ENCODE data around the gene DDT.

DDT gene

DNA sequence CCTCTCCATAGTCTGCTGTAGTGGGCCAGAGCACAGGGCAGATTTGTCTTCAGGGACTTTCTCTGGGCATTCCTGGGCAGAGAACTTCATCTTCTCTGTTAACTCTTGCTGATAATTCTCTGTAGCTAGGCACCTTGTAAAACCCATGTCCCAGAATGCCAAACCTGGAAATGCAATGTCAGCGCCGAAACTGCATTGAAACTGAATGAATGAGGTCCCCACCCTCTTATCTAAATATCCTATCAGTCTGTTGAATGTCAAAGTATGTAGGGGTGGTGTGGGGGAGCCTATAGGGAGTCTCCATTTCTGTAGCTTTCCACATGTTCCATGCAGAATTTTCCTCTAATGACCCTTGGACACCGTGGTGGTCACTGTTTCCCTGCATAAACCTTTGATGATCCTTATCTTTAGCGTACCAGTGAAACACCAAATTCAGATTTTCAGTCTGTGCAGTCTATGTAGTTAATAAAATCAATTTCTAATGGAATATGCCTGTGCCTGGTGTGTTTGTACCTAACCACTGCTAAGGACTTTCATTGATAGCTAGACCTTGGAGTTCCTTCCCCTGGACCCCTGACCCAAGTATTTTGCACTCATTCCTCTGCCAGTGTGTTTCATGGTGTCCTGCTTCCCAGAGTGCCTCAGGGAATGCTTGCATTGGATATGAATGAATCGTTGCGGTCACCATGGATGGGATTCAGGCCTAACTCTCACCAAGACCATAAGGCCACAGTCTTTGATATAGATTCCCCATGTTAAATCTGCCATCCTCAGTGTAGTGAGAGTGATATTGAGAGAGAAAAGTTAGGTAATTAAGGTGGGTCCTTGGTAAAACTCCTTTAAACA is 34.4 kb upstream of the DDT start:
- in situ Hi-C loops (cut with HindIII; ENCODE audit: low sequenced_read_pairs): no loop called here
- H3K4me3 ChIP-seq (ENCODE audit: low read depth, low read length): no peak overlapping the region
- TF ChIP-seq, protein P1, sequence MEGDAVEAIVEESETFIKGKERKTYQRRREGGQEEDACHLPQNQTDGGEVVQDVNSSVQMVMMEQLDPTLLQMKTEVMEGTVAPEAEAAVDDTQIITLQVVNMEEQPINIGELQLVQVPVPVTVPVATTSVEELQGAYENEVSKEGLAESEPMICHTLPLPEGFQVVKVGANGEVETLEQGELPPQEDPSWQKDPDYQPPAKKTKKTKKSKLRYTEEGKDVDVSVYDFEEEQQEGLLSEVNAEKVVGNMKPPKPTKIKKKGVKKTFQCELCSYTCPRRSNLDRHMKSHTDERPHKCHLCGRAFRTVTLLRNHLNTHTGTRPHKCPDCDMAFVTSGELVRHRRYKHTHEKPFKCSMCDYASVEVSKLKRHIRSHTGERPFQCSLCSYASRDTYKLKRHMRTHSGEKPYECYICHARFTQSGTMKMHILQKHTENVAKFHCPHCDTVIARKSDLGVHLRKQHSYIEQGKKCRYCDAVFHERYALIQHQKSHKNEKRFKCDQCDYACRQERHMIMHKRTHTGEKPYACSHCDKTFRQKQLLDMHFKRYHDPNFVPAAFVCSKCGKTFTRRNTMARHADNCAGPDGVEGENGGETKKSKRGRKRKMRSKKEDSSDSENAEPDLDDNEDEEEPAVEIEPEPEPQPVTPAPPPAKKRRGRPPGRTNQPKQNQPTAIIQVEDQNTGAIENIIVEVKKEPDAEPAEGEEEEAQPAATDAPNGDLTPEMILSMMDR (IDR thresholded peaks at IDR 0.05; ENCODE audit: low read depth, low read length, missing control alignments): no peak
- DNase-seq (ENCODE audit: low read depth): no peak

DNA sequence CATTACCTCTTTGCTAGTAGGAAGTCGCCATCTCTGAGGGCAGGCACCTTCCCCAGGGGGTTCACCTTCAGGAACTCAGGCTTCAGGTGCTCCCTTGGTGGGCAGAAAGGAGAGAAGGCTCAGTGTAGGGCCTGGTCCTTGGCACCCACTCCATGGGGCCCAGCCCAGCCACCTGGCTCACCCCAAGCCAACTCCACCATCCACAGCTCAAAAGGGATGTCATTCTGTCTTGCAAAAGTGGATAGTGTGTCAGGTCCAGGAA is 33.7 kb upstream of the DDT start:
- H3K4me3 ChIP-seq (ENCODE audit: low read depth, low read length): no peak overlapping the region
- TF ChIP-seq, protein P1 (IDR thresholded peaks at IDR 0.05; ENCODE audit: low read depth, low read length, missing control alignments): no peak
- in situ Hi-C loops (cut with HindIII; ENCODE audit: low sequenced_read_pairs): no loop called here
- DNase-seq (ENCODE audit: low read depth): no peak

DNA sequence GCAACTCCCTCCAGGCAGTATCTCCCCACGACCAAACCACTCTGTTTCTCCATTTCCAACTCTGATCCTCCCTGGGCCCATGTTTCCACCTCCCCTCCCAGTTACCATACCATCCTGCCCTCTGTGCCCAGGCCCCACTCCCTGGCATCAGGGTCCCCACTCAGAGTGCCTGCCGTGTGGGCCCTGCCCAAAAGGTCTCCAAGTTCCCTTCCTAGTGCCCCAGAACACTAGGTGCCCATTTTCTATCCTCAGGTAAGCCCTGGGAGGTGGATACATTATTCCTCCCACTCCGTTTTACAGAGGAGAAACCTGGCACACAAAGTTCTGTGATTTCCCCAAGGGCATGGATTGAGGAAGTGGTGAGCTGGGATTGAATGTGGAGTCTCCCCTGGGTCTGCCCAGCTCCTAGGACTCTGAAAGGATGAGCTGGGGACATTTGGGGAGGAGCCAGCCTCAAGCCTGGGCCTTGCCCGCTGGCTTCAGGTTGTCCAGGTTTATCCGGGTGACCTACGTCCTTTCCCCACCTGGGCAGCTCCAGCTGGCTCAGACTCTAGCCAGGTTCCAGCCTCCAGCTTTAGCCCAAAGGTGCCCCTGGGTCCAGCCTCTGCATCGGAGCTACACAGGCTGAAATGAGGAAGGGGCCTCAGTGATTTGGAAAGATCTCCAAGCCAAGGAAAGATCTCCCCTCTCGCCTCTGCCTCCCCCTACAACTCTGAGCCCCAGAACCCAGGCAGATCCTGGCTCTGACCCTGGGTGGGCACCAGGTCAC is 33.2 kb upstream of the DDT start:
- TF ChIP-seq, protein P1 (IDR thresholded peaks at IDR 0.05; ENCODE audit: low read depth, low read length, missing control alignments): no peak
- in situ Hi-C loops (cut with HindIII; ENCODE audit: low sequenced_read_pairs): no loop called here
- no peak for DNase-seq (ENCODE audit: low read depth)

DNA sequence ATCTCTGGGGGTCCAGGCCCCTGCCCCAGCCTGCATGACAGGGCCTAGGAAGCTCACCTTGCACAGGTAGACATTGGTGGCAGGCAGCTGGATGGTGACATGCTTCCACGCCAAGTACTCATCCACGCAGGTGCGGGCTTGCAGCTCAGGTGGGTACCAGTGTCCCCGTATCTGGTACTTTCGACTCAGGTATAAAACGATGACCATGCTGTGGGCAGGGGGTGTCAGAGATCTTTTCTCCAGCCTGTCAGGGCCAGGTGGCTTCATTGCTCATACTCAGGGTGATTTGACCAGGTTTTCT is 32.6 kb upstream of the DDT start:
- no peak for DNase-seq (ENCODE audit: low read depth)
- TF ChIP-seq, protein P1 (IDR thresholded peaks at IDR 0.05; ENCODE audit: low read depth, low read length, missing control alignments): no peak
- H3K4me3 ChIP-seq (ENCODE audit: low read depth, low read length): no peak overlapping the region
- in situ Hi-C loops (cut with HindIII; ENCODE audit: low sequenced_read_pairs): no loop called here

More for the DNA sequence above, 33.2 kb upstream of the DDT start:
- H3K4me3 ChIP-seq (ENCODE audit: low read depth, low read length): no peak overlapping the region

DNA sequence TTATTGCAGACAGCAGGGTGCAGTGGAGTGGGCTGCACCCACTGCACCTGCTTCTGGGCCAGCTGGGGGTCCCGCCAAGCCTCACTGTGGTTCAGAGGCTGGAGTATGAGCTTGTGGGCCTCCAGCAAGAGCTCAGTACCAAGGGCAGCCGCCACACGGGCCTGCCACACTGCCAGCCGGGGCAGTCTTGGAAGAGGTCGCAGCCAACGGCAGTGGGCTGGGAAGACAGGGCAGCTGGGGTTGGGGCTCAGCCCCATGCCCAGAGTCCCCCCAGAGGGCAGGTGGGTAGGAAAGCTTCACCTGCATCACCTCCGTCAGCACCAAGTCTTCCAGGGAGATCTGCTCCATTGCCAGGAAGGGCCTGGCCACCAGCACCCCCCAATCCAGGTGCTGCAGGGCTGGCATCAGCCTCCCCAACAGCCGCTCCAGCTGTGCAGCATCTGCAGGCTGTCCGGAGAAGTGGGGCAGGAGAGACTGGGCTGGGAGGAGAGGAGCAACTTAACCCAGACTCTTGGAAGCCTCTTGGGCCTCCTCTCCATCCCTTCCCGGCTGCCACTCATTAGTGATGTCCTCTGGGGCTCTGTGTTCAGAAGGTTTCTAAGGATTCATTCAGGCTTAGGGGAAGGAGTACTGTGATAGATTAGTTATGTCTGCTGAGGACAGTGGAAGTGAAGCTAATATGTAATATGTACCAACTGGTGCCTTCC is 32.1 kb upstream of the DDT start:
- TF ChIP-seq, protein P1 (IDR thresholded peaks at IDR 0.05; ENCODE audit: low read depth, low read length, missing control alignments): no peak
- in situ Hi-C loops (cut with HindIII; ENCODE audit: low sequenced_read_pairs): no loop called here
- no peak for DNase-seq (ENCODE audit: low read depth)
- H3K4me3 ChIP-seq (ENCODE audit: low read depth, low read length): no peak overlapping the region

DNA sequence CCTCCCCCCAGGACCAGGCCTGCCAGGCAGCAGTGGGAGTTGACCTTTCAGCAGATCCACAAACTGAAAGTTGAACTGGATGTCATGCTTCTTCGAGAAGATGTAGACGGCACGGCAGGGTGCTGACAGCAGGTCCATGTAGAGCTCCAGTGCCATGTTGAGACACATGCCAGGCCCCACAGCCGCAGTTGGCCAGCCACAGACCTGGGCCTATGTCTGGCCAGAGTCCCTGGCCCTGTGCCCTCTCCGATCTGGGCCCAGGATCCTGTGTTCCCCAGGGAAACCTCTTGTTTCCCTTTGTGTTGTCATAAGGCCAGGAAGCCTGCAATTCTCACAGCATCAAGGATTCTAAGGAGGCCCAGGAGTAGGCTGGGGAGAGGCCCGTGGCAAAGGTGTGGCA is 31.0 kb upstream of the DDT start, which contains the start of gene GSTT4:
TSS of gene GSTT4 (minus strand) at position 253 of the 400 bp plus-strand sequence. CDS start at position 156, 97 bp downstream.
- DNase-seq (ENCODE audit: low read depth): no peak
- TF ChIP-seq, protein P1 (IDR thresholded peaks at IDR 0.05; ENCODE audit: low read depth, low read length, missing control alignments): no peak
- in situ Hi-C loops (cut with HindIII; ENCODE audit: low sequenced_read_pairs): no loop called here
- H3K4me3 ChIP-seq (ENCODE audit: low read depth, low read length): no peak within 1 kb of the TSS

Data from astrocyte of the cerebellum (primary cell).